Posterior vena cava (tissue), 2 donors: Measurements from ENCODE around the gene TMEM255B. TPM values are rescaled to one million over a fixed set of nuclear protein-coding genes. Genes with fewer than 3 reads are reported as not detected.
"Not testable (repeated sequence)": the region's sequence is repeated elsewhere in the genome, so short reads cannot be mapped to it uniquely, and the experiment has no call there.

ENCODE experiments used
- DNase-seq: peaks from one replicate; pipeline ENCODE4 v3.0.0-alpha.2; 2020; ENCODE audit warnings: low spot score
- intact Hi-C, 2 donors: fragments of 100-400 bp; cut with DNase I; formaldehyde crosslinking; loops; one replicate each; pipeline versions ENCODE4 v1.14.1 to v1.14.2; 2022 to 2023
- total RNA-seq, 2 donors: library from RNA; stranded (reverse); fragmentation: NEBNext Ultra II Directional; extraction: Animal tissue kit (Norgen Biotek cat#: 25700); gene quantifications; one replicate each; pipeline ENCODE4 v1.2.1, GENCODE V29; 2021
- donor health status: DM: yes; HTN: yes; CAD: no.
- donor health status: DM: yes; HTN: yes; CAD: no.

The TMEM255B gene
- total RNA-seq, 2 donors from 2014 or later = 20.2 to 22.9 TPM

- DNase-seq = peak; percentile 80
- intact Hi-C loops = no loop called here
Measured at GRCh38 chr13:113777311-113778260, 18.6 kb downstream of the TMEM255B start.

- no peak for DNase-seq
- intact Hi-C loops = no loop called here
Measured at GRCh38 chr13:113781571-113781970, 22.5 kb downstream of the TMEM255B start.

GRCh38 chr13:113782472-113782871 lies 23.4 kb downstream of the TMEM255B start:
- intact Hi-C loops = no loop called here

GRCh38 chr13:113783200-113783881 lies 24.3 kb downstream of the TMEM255B start:
- intact Hi-C loops = no loop called here
- DNase-seq = peak; percentile 28

More at GRCh38 chr13:113782472-113782871, 23.4 kb downstream of the TMEM255B start:
- DNase-seq = peak; percentile 44

GRCh38 chr13:113783966-113784644 lies 25.1 kb downstream of the TMEM255B start:
- intact Hi-C loops = no loop called here
- DNase-seq = peak; percentile 58

- intact Hi-C loops = no loop called here
- DNase-seq = no peak
Measured at GRCh38 chr13:113784645-113785024, 25.6 kb downstream of the TMEM255B start.

- DNase-seq = peak; percentile 68
- intact Hi-C loops = no loop called here
Measured at GRCh38 chr13:113785051-113786010, 26.3 kb downstream of the TMEM255B start.

GRCh38 chr13:113786262-113786841 lies 27.3 kb downstream of the TMEM255B start:
- DNase-seq = no peak
- intact Hi-C loops = no loop called here

GRCh38 chr13:113787694-113788093 lies 28.7 kb downstream of the TMEM255B start:
- DNase-seq = peak; percentile 47
- intact Hi-C loops = no loop called here

GRCh38 chr13:113788413-113789135 lies 29.5 kb downstream of the TMEM255B start:
- intact Hi-C loops = no loop called here
- DNase-seq = peak; percentile 78

GRCh38 chr13:113789167-113789566 lies 30.1 kb downstream of the TMEM255B start:
- intact Hi-C loops = no loop called here

GRCh38 chr13:113789931-113790330 lies 30.9 kb downstream of the TMEM255B start:
- DNase-seq, intact Hi-C loops: not testable (repeated sequence)

More at GRCh38 chr13:113789167-113789566, 30.1 kb downstream of the TMEM255B start:
- DNase-seq = peak; percentile 20

GRCh38 chr13:113791226-113791625 lies 32.2 kb downstream of the TMEM255B start:
- DNase-seq = peak; percentile 57
- intact Hi-C loops = no loop called here

- intact Hi-C loops = no loop called here
- peak; percentile 38 for DNase-seq
Measured at GRCh38 chr13:113791761-113792160, 32.7 kb downstream of the TMEM255B start.

GRCh38 chr13:113792236-113792770 lies 33.3 kb downstream of the TMEM255B start:
- peak; percentile 55 for DNase-seq
- intact Hi-C loops = no loop called here

GRCh38 chr13:113792886-113793717 lies 34.1 kb downstream of the TMEM255B start:
- DNase-seq = peak; percentile 69
- intact Hi-C loops = no loop called here

- intact Hi-C loops = no loop called here
- DNase-seq = peak; percentile 55
Measured at GRCh38 chr13:113793718-113794085, 34.7 kb downstream of the TMEM255B start.
